HUES6 (cell line): ENCODE results near the gene BACE1.
A peak's percentile ranks its signal among the peaks of the same experiment; 100 is the strongest.

ENCODE experiments used
- H3K27ac ChIP-seq: 2 replicates; pipeline ENCODE4 v1.7.0; 2013; ENCODE audit warnings: low read depth, mild to moderate bottlenecking, low read length, inconsistent platforms
- H3K27me3 ChIP-seq: 2 replicates; pipeline ENCODE4 v1.6.1; 2013; ENCODE audit warnings: low read length; ENCODE audit not compliant: control insufficient read depth, insufficient read depth
- H3K36me3 ChIP-seq: 2 replicates; pipeline ENCODE4 v1.6.1; 2013; ENCODE audit warnings: low read length; ENCODE audit not compliant: control insufficient read depth, insufficient read depth
- H3K4me1 ChIP-seq: 2 replicates; pipeline ENCODE4 v1.6.1; 2013; ENCODE audit warnings: low read length; ENCODE audit not compliant: control insufficient read depth, insufficient read depth
- H3K4me3 ChIP-seq: 2 replicates; pipeline ENCODE4 v1.5.1; 2013; ENCODE audit warnings: low read depth, low read length
- H3K9ac ChIP-seq: one replicate; pipeline ENCODE4 v1.6.1; 2013; ENCODE audit warnings: mild to moderate bottlenecking, low read length
- H3K9me3 ChIP-seq: 2 replicates; pipeline ENCODE4 v1.6.1; 2013; ENCODE audit warnings: low read depth, low read length; ENCODE audit not compliant: control insufficient read depth, insufficient read depth

BACE1 gene

DNA sequence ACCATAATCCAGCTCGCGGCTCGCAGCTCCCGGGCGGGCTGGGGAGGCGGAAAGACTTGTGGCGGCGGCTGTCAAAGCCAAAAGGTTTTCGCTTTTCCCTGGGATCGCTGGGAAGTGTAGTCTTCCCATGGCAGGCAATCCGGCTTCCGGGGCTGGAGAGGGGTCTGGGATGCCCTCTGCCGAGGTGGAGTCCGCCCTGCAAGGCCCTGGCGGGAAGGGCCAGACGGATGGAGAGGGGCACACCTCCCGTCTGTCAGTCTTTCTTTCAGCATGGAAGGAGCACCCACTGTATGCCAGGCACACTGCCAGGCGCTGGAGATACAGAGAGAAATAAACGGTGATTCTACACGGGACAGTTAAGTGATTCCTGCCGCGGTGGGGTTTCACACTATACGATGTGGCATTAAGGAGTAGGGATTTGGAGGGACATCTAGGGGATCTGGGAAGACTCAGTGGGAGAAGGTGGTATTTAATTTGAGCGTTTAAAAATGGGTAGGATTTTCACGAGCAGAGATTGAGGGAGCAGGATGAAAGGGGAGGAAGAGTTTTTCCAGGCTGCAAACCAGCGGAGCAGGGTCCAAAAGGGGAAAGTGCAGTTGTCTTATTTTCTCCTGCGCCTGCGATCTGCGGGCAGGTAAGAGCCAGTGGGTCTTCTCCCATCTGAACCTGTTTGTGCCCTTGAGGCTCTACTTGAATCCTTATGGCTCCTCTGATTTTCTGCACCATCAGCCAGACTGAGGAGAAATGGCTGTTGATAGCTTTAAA, at the start of gene BACE1:
Gene BACE1 (minus strand): TSS at position 60 of the 765 bp plus-strand sequence. CDS start 461 bp downstream, outside the sequence.
- Histone ChIP-seq H3K9ac (peak within 1 kb of the TSS; percentile 43), H3K27ac (no peak within 1 kb of the TSS), H3K4me3 (peak within 1 kb of the TSS; percentile 55)

DNA sequence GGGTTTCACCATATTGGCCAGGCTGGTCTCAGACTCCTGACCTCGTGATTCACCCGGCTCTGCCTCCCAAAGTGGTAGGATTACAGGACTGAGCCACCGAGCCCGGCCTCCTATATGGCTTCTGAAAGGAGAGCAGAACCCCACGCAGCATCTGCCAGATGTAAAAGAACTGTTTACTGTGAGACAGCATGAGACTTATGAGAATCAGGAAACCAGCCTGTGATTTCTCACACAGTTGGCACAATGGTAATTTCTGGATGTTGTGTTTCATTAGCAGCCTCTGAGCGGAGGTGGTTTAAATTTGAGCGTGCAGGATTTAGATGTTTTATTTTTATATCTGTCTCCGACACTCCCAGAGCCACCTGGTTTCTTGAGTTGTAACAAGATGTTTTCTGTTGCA, 45.4 kb upstream of the BACE1 start:
- Histone ChIP-seq H3K27ac (no peak overlapping the region), H3K9ac (no peak overlapping the region), H3K9me3 (no peaks in the 10 kb centered on the region), H3K27me3 (no peaks in the 10 kb centered on the region), H3K36me3 (peaks cover 39% of the 10 kb centered on the region), H3K4me1 (no peaks in the 10 kb centered on the region), H3K4me3 (no peak overlapping the region)

More for the DNA sequence above, at the start of gene BACE1:
- H3K9me3 ChIP-seq: no peaks in the 10 kb centered on the region
- H3K4me1 ChIP-seq: peaks cover 19% of the 10 kb centered on the region
- no peaks in the 10 kb centered on the region for H3K36me3 ChIP-seq
- peaks cover 3% of the 10 kb centered on the region; the same call in 1 of the 2 replicates for H3K27me3 ChIP-seq

DNA sequence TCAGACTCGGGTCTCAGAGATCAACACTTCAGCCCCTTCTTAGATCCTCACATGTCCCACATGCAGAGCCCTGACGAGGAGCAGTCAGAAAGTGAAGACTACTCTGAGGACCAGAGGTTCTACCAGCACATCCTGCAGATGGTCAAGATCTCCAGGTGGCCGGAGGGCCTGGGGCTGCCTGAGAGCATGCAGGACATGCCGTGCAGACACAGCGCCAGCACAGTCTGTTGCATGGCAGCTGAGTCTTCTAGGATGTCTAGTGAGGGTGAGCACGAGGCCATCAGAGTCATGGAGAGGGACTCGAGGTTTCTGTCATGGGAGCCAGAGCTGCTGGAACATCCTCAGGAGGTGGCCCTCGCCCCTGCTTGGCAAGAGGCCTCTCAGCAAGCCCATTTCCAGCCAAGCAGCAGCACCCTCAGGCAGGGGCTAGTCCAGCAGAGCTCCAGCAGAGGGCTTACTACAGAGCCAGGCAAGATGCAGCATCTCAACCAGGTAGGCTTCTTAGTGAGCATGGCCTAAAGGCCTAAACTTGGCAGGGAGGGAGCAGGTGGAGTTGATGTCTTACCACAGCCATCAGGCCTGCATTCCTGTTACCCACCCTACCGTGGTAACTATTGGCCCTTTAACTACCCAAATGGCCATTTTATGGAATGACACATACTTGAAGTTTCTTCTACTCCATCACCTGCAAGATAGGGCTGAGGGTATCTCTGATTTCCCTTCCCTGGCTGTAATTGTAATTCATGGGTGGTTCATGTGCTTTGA, 40.3 kb upstream of the BACE1 start:
- no peaks in the 10 kb centered on the region for H3K9me3 ChIP-seq
- H3K27me3 ChIP-seq: no peaks in the 10 kb centered on the region
- H3K36me3 ChIP-seq: peaks cover 23% of the 10 kb centered on the region
- no peaks in the 10 kb centered on the region for H3K4me1 ChIP-seq
- H3K9ac ChIP-seq: no peak overlapping the region
- no peak overlapping the region for H3K27ac ChIP-seq
- no peak overlapping the region for H3K4me3 ChIP-seq

DNA sequence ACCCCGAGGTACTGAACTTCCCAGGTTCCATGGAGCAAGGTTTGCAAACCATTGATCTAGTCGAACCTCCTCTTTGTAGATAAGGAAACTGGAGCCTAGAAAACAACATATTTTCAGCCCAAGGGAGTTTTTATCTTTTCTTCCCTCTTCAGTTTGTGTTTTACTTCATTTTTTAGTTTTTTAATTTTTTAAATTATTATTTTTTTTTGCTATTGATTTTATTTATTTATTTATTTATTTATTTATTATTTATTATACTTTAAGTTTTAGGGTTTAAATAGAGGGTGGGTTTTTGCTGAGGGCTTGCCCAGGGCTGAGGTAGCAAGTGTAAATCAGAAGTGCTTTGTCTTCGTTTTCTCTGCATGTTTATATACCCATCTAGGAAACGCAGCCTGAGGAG, 38.5 kb upstream of the BACE1 start:
- Histone ChIP-seq H3K9ac (no peak overlapping the region), H3K4me1 (no peaks in the 10 kb centered on the region), H3K36me3 (peaks cover 25% of the 10 kb centered on the region), H3K27ac (no peak overlapping the region), H3K4me3 (no peak overlapping the region), H3K9me3 (no peaks in the 10 kb centered on the region), H3K27me3 (no peaks in the 10 kb centered on the region)

DNA sequence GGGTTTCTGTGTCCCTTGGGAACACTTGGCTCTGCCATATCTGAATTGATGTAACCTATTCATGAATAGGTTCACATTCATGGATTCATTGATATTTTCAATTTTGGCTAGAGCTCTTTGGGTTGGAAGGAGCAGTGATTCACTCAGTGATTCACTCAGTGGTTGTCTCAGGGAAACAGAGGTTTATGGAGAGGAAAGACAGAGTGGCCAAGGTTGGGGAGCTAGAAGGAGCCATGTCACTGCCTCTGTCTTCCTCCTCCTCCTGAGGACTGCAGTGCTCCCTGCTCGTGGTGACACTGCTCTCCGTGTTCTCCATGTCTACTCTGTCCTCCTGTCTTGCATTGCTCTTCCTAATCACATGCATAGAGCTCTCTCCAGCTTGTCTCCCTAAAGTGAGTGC, 29.0 kb upstream of the BACE1 start:
- no peak overlapping the region for H3K4me3 ChIP-seq
- no peaks in the 10 kb centered on the region for H3K4me1 ChIP-seq
- H3K9ac ChIP-seq: no peak overlapping the region
- no peaks in the 10 kb centered on the region for H3K9me3 ChIP-seq
- H3K27me3 ChIP-seq: no peaks in the 10 kb centered on the region
- H3K36me3 ChIP-seq: peaks cover 26% of the 10 kb centered on the region
- H3K27ac ChIP-seq: no peak overlapping the region

DNA sequence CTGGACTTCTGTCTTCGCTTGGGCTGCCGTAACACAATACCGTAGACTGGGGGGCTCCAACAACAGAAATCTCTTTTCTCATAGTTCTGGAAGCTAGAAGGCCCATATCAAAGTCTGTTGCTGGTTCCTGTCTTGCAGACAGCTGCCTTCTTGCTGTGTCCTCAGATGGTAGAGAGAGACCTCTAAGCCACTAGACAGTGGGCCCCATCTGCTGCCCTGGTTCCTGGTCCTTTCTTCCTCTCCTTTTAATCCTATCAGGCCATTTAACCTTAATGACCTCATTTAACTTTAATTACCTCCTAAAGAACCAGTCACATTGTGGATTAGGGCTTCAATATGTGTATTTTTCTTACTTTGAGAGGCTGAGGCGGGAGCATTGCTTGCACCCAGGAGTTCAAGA, 21.0 kb upstream of the BACE1 start:
- H3K27ac ChIP-seq: no peak overlapping the region
- no peaks in the 10 kb centered on the region for H3K9me3 ChIP-seq
- H3K36me3 ChIP-seq: peaks cover 15% of the 10 kb centered on the region; the same call in 1 of the 2 replicates
- H3K4me3 ChIP-seq: no peak overlapping the region
- no peak overlapping the region for H3K9ac ChIP-seq
- no peaks in the 10 kb centered on the region for H3K4me1 ChIP-seq
- no peaks in the 10 kb centered on the region for H3K27me3 ChIP-seq

DNA sequence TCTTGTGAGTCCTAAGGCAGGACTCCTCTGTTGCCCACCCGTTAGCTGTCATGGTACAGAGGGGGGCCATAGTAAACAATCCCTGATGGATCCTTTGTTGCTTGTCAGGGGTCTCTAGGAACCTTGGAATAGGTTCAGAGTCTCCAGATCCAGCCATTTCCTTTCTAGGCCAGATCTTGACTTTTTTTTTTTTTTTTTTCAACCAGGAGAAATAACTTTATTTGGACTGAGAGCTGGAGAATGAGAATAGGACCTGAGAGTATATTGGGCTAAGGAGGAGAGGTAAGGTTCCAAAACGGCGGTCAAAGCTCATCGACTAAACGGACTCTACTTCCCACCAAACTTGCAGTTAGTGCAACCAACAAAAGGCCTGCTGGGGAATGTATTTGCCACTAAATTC, 19.3 kb upstream of the BACE1 start:
- Histone ChIP-seq H3K27ac (no peak overlapping the region), H3K4me3 (no peak overlapping the region), H3K27me3 (no peaks in the 10 kb centered on the region), H3K4me1 (no peaks in the 10 kb centered on the region), H3K36me3 (peaks cover 13% of the 10 kb centered on the region; the same call in 1 of the 2 replicates), H3K9me3 (no peaks in the 10 kb centered on the region), H3K9ac (no peak overlapping the region)

DNA sequence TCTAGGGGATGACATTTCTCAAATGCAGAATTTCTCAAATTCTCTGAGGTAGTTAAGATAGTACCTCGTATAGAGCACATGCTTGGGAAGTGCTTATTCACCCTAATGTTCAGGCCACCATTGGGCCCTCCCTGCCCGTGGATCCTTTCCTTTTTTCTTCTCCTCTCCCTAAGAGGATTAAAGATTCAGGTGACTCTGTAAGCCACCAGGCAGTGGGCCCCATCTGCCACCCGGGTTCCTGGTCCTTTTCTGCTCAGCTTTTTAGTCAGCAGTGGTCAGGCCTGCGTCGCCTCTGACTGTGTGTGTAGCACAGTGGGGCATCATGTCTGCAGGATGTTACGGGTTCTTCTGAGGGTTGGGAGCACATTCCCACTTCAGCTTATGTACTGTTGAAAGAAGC, 18.8 kb upstream of the BACE1 start:
- no peaks in the 10 kb centered on the region for H3K27me3 ChIP-seq

DNA sequence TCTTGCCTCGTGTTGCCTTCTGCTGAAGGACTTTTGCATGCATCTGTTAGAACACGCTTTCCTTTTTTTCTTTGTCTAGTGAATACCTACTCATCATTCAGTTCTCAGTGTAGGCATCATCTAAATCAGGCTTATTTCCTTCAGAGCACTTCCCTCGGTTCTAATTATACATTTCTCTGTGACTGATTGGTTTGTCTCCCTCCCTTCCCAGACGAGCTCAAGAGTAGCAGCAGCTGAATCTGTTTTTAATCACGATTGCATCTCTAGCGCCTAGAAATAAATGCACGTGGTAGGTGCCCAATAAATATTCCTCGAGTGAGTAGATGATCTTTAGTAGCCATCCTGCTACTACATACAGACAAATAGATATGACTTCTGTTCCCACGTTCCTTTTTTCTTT, 17.9 kb upstream of the BACE1 start:
- Histone ChIP-seq H3K36me3 (0 out of 2 replicates have a peak, but pooled peaks cover 4% of the 10 kb centered on the region), H3K4me1 (peaks cover under 1% of the 10 kb centered on the region; the same call in 1 of the 2 replicates), H3K27me3 (no peaks in the 10 kb centered on the region), H3K9me3 (no peaks in the 10 kb centered on the region), H3K27ac (no peak overlapping the region), H3K4me3 (no peak overlapping the region), H3K9ac (no peak overlapping the region)

More for the DNA sequence above, 18.8 kb upstream of the BACE1 start:
- H3K4me1 ChIP-seq: no peaks in the 10 kb centered on the region
- H3K9ac ChIP-seq: no peak overlapping the region
- no peaks in the 10 kb centered on the region for H3K9me3 ChIP-seq
- H3K27ac ChIP-seq: no peak overlapping the region
- H3K36me3 ChIP-seq: 0 out of 2 replicates have a peak, but pooled peaks cover 8% of the 10 kb centered on the region
- no peak overlapping the region for H3K4me3 ChIP-seq

DNA sequence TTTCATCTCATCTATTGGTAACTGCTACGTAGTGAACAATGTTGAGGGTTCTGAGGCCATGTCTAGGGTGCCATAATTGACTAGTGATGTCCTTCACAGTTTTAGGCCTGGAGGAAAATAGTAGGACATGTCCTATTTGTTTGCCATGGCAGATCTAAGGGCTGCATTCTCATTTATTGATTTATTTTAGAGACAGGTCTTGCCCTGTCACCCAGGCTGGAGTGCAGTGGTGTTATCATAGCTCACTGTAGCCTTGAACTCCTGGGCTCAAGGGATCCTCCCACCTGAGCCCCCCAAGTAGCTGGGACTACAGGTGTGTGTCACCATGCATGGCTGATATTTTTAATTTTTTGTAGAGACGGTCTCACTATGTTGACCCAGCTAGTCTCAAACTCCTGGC, 16.8 kb upstream of the BACE1 start:
- Histone ChIP-seq H3K9ac (no peak overlapping the region), H3K27me3 (no peaks in the 10 kb centered on the region), H3K4me3 (no peak overlapping the region), H3K27ac (no peak overlapping the region), H3K9me3 (no peaks in the 10 kb centered on the region), H3K36me3 (0 out of 2 replicates have a peak, but pooled peaks cover 4% of the 10 kb centered on the region), H3K4me1 (peaks cover 7% of the 10 kb centered on the region)

DNA sequence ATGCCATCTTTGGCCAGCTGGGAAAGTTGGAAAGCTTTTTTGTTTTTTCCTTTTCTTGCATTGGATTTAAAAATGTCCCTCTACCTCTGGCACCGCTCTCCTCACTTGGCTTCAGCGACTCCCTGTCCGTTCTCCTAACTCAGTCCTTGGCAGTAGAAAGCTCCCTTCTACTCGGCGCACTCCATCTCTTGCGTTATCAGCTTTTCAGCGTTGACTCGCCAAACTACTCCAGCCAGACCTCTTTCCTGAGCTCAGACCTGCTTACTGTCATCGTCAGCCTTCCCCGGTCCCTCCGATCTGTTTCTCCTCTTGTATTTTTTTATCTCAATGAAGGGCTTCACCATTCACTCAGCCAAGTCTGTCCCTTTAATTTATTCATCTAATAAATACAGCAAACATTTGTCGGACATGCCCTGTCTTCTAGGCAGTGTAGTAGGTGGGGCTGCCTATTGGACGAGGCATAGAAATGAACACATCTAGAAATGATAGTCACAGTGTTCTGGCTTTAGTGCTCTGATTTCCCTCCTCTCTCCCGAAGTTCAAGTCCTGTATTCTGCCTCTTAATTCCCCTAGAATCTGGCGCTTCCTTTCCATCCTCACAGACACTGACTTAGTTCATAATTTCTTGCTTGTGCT, 12.4 kb upstream of the BACE1 start:
- peaks cover 7% of the 10 kb centered on the region for H3K4me1 ChIP-seq
- H3K27me3 ChIP-seq: no peaks in the 10 kb centered on the region
- no peak overlapping the region for H3K27ac ChIP-seq
- H3K4me3 ChIP-seq: peak overlapping the region; percentile 83
- H3K9ac ChIP-seq: peak overlapping the region; percentile 61
- no peaks in the 10 kb centered on the region for H3K9me3 ChIP-seq
- H3K36me3 ChIP-seq: no peaks in the 10 kb centered on the region
